ENCODE results near the gene COL9A1. TPM values are rescaled to one million over a fixed set of nuclear protein-coding genes. Genes with fewer than 3 reads are reported as not detected.
"Not testable (repeated sequence)": the region's sequence is repeated elsewhere in the genome, so short reads cannot be mapped to it uniquely, and the experiment has no call there.

The COL9A1 gene
- total and polyA plus RNA-seq, 2 of the 8 experiments (the other 6 are each of a cell fraction or from before 2014, with no cell fraction given): 7.9 to 18.1 TPM

- Histone ChIP-seq H3K4me2 (ENCODE audit: insufficient read depth in 1 of 2, low read depth in 2 of 2, low read length in 2 of 2) (no peak overlapping the region), H3K4me3 (ENCODE audit: extremely low read depth in 1 of 4, insufficient read depth in 2 of 4, low read depth in 3 of 4, low read length in 4 of 4) (no peak overlapping the region), H2BK20ac (ENCODE audit: low read length) (no peak overlapping the region), H3K18ac (ENCODE audit: extremely low read depth, low read length) (no peak overlapping the region), H3K4me1 (replicated peaks in 1 of 4; ENCODE audit: control insufficient read depth in 3 of 4, insufficient read depth in 4 of 4, low read length in 3 of 4) (no peaks in the 10 kb centered on the region), H3K56ac (replicated peaks; ENCODE audit: insufficient read length, low read depth, low read length) (no peak overlapping the region), H3K14ac (ENCODE audit: insufficient read length) (no peak overlapping the region), H4K20me1 (replicated peaks in 1 of 2; ENCODE audit: control insufficient read depth in 1 of 2, insufficient read depth in 2 of 2, low read length in 2 of 2) (no peaks in the 10 kb centered on the region), H3K4ac (replicated peaks; ENCODE audit: insufficient read length, low read depth, low read length) (no peak overlapping the region), H3K9me3 (ENCODE audit: insufficient read depth in 2 of 2, low read depth in 1 of 2, low read length in 1 of 2) (no peaks in the 10 kb centered on the region), H3K23me2 (ENCODE audit: low read depth, low read length) (no peaks in the 10 kb centered on the region), H2AK5ac (ENCODE audit: low read depth, low read length) (no peak overlapping the region), H2BK120ac (replicated peaks; ENCODE audit: low read depth, low read length) (no peak overlapping the region), H2BK12ac (ENCODE audit: low read depth, low read length) (no peak overlapping the region), H2BK15ac (ENCODE audit: low read length) (no peak overlapping the region), H4K91ac (replicated peaks; ENCODE audit: insufficient read length, low read length) (no peak overlapping the region), H4K5ac (ENCODE audit: insufficient read length, low read depth, low read length) (no peak overlapping the region), H3K36me3 (ENCODE audit: control insufficient read depth in 2 of 4, insufficient read depth in 4 of 4, low read length in 3 of 4) (no peaks in the 10 kb centered on the region), H4K8ac (ENCODE audit: extremely low read depth, insufficient read depth, low read length) (no peak overlapping the region), H3K79me2 (ENCODE audit: control insufficient read depth in 1 of 2, insufficient read depth in 2 of 2, low read length in 2 of 2) (no peaks in the 10 kb centered on the region), H2AFZ (ENCODE audit: low read length) (no peak overlapping the region), H3K23ac (ENCODE audit: insufficient read length) (no peak overlapping the region), H3K27ac (ENCODE audit: low read depth, low read length) (no peak overlapping the region), H3K9ac (replicated peaks in 1 of 4; ENCODE audit: extremely low read depth in 1 of 4, low read depth in 3 of 4, low read length in 3 of 4) (no peak overlapping the region), H3K79me1 (ENCODE audit: low read depth, low read length) (no peaks in the 10 kb centered on the region), H2BK5ac (ENCODE audit: low read depth, low read length) (no peak overlapping the region), H3K27me3 (replicated peaks in 1 of 4; ENCODE audit: control insufficient read depth in 3 of 4, extremely low read depth in 1 of 4, insufficient read depth in 3 of 4, low read length in 3 of 4) (no peaks in the 10 kb centered on the region)
- TF ChIP-seq HDAC6 (IDR thresholded peaks at IDR 0.05; ENCODE audit: low read depth, low read length) (no peak), MAX (IDR thresholded peaks at IDR 0.05) (no peak), MAFK (IDR thresholded peaks at IDR 0.05; ENCODE audit: low read depth, low read length) (no peak)
- ChIA-PET CTCF (ENCODE audit: partially characterized antibody) (interaction anchor here (1.7 to 2.4 kb wide), 2 partner anchors 16 to 40 kb away, joined by 5 to 12 read pairs; no protein-coding TSS in a partner anchor), POLR2A (ENCODE audit: partially characterized antibody) (no interaction called here)
- DNase-seq (ENCODE audit: low read depth in 1 of 2, low spot score in 2 of 2) (no peak), FAIRE-seq (no peak)
These were observed 22.1 kb upstream of the COL9A1 start for GRCh38 chr6:70325009-70325408.

DNA sequence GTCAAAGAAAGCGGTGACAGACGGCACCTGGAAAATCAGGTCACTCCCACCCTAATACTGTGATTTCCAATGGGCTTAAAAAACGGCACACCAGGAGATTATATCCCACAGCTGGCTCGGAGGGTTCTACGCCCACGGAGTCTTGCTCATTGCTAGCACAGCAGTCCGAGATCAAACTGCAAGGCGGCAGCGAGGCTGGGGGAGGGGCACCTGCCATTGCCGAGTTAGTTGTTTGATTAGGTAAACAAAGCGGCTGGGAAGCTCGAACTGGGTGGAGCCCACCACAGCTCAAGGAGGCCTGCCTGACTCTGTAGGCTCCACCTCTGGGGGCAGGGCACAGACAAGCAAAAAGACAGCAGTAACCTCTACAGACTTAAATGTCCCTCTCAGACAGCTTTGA lies 14.9 kb upstream of the COL9A1 start:
- H3K4me1 ChIP-seq (replicated peaks in 1 of 4; ENCODE audit: control insufficient read depth in 3 of 4, insufficient read depth in 4 of 4, low read length in 3 of 4); H4K20me1 ChIP-seq (replicated peaks in 1 of 2; ENCODE audit: control insufficient read depth in 1 of 2, insufficient read depth in 2 of 2, low read length in 2 of 2); H3K23ac ChIP-seq (ENCODE audit: insufficient read length); H2BK12ac ChIP-seq (ENCODE audit: low read depth, low read length); H2BK120ac ChIP-seq (replicated peaks; ENCODE audit: low read depth, low read length); H3K9ac ChIP-seq (replicated peaks in 1 of 4; ENCODE audit: extremely low read depth in 1 of 4, low read depth in 3 of 4, low read length in 3 of 4); H3K79me1 ChIP-seq (ENCODE audit: low read depth, low read length); H3K4me2 ChIP-seq (ENCODE audit: insufficient read depth in 1 of 2, low read depth in 2 of 2, low read length in 2 of 2); H3K14ac ChIP-seq (ENCODE audit: insufficient read length); H3K27me3 ChIP-seq (replicated peaks in 1 of 4; ENCODE audit: control insufficient read depth in 3 of 4, extremely low read depth in 1 of 4, insufficient read depth in 3 of 4, low read length in 3 of 4); H3K4ac ChIP-seq (replicated peaks; ENCODE audit: insufficient read length, low read depth, low read length); POLR2A ChIA-PET (ENCODE audit: partially characterized antibody); H3K56ac ChIP-seq (replicated peaks; ENCODE audit: insufficient read length, low read depth, low read length); H3K27ac ChIP-seq (ENCODE audit: low read depth, low read length); H3K36me3 ChIP-seq (ENCODE audit: control insufficient read depth in 2 of 4, insufficient read depth in 4 of 4, low read length in 3 of 4); H2BK5ac ChIP-seq (ENCODE audit: low read depth, low read length); H3K79me2 ChIP-seq (ENCODE audit: control insufficient read depth in 1 of 2, insufficient read depth in 2 of 2, low read length in 2 of 2); H3K18ac ChIP-seq (ENCODE audit: extremely low read depth, low read length); H2AK5ac ChIP-seq (ENCODE audit: low read depth, low read length); H3K4me3 ChIP-seq (ENCODE audit: extremely low read depth in 1 of 4, insufficient read depth in 2 of 4, low read depth in 3 of 4, low read length in 4 of 4); H4K5ac ChIP-seq (ENCODE audit: insufficient read length, low read depth, low read length); H4K91ac ChIP-seq (replicated peaks; ENCODE audit: insufficient read length, low read length); H3K23me2 ChIP-seq (ENCODE audit: low read depth, low read length); H2BK20ac ChIP-seq (ENCODE audit: low read length); FAIRE-seq; H2AFZ ChIP-seq (ENCODE audit: low read length); H2BK15ac ChIP-seq (ENCODE audit: low read length); H4K8ac ChIP-seq (ENCODE audit: extremely low read depth, insufficient read depth, low read length); H3K9me3 ChIP-seq (ENCODE audit: insufficient read depth in 2 of 2, low read depth in 1 of 2, low read length in 1 of 2); DNase-seq (ENCODE audit: low read depth in 1 of 2, low spot score in 2 of 2): not testable (repeated sequence)
- CTCF ChIA-PET (ENCODE audit: partially characterized antibody): interaction anchor here (1.4 to 12.1 kb wide), 2 partner anchors 9 to 50 kb away, joined by 8 to 228 read pairs; no protein-coding TSS in a partner anchor
- 89% methylated on average over 12 of the region's 12 CpGs; no CpG with 5 or more reads in 1 of the 2 experiments for WGBS, 2 experiments (ENCODE audit: extremely low coverage in 1 of 2, insufficient coverage in 1 of 2, insufficient read length in 1 of 2, insufficient replicate concordance in 2 of 2, low coverage in 1 of 2, low lambda C conversion rate in 2 of 2, missing lambda C conversion rate in 1 of 2)
